Measurements from ENCODE around the gene MAP4K3.
"Not testable (repeated sequence)": the region's sequence is repeated elsewhere in the genome, so short reads cannot be mapped to it uniquely, and the experiment has no call there.

GRCh38 chr2:39244963-39245625 is 192.0 kb downstream of the MAP4K3 start:
- TF ChIP-seq, protein P1, sequence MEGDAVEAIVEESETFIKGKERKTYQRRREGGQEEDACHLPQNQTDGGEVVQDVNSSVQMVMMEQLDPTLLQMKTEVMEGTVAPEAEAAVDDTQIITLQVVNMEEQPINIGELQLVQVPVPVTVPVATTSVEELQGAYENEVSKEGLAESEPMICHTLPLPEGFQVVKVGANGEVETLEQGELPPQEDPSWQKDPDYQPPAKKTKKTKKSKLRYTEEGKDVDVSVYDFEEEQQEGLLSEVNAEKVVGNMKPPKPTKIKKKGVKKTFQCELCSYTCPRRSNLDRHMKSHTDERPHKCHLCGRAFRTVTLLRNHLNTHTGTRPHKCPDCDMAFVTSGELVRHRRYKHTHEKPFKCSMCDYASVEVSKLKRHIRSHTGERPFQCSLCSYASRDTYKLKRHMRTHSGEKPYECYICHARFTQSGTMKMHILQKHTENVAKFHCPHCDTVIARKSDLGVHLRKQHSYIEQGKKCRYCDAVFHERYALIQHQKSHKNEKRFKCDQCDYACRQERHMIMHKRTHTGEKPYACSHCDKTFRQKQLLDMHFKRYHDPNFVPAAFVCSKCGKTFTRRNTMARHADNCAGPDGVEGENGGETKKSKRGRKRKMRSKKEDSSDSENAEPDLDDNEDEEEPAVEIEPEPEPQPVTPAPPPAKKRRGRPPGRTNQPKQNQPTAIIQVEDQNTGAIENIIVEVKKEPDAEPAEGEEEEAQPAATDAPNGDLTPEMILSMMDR (IDR thresholded peaks at IDR 0.05) = not testable (repeated sequence)
- not testable (repeated sequence) for TF ChIP-seq POLR2A, EP300 (IDR thresholded peaks at IDR 0.05)
